ENCODE measurements around the gene PIF1.
"Not testable (repeated sequence)": the region's sequence is repeated elsewhere in the genome, so short reads cannot be mapped to it uniquely, and the experiment has no call there.

The PIF1 gene

GRCh38 chr15:64810497-64811326, 14.7 kb downstream of the PIF1 start:
- no peak for DNase-seq

GRCh38 chr15:64809649-64810496, 15.6 kb downstream of the PIF1 start:
- peak; percentile 79 for DNase-seq

- DNase-seq: no peak
Measured at GRCh38 chr15:64808785-64809453, 16.5 kb downstream of the PIF1 start.

GRCh38 chr15:64807751-64808222, 17.7 kb downstream of the PIF1 start:
- DNase-seq: no peak

- no peak for DNase-seq
Measured at GRCh38 chr15:64807051-64807749, 18.2 kb downstream of the PIF1 start.

- no peak for DNase-seq
Measured at GRCh38 chr15:64806509-64806908, 18.9 kb downstream of the PIF1 start.

GRCh38 chr15:64804619-64805018, 20.8 kb downstream of the PIF1 start:
- DNase-seq: no peak

GRCh38 chr15:64803526-64803925, 21.9 kb downstream of the PIF1 start:
- no peak for DNase-seq

GRCh38 chr15:64800476-64800875, 25.0 kb downstream of the PIF1 start:
- DNase-seq: no peak

GRCh38 chr15:64798905-64799304, 26.5 kb downstream of the PIF1 start:
- not testable (repeated sequence) for DNase-seq

GRCh38 chr15:64795921-64796320, 29.5 kb downstream of the PIF1 start:
- DNase-seq: not testable (repeated sequence)

GRCh38 chr15:64795299-64795698, 30.1 kb downstream of the PIF1 start:
- DNase-seq: not testable (repeated sequence)

- DNase-seq: no peak
Measured at GRCh38 chr15:64792282-64792681, 33.2 kb downstream of the PIF1 start.

- DNase-seq: no peak
Measured at GRCh38 chr15:64791401-64791800, 34.0 kb downstream of the PIF1 start.

- no peak for DNase-seq
Measured at GRCh38 chr15:64783796-64784195, 41.7 kb downstream of the PIF1 start.

GRCh38 chr15:64782751-64783150, 42.7 kb downstream of the PIF1 start:
- DNase-seq: no peak

GRCh38 chr15:64781299-64781698, 44.1 kb downstream of the PIF1 start:
- DNase-seq: no peak

- DNase-seq: no peak
Measured at GRCh38 chr15:64780600-64781156, 44.8 kb downstream of the PIF1 start.

GRCh38 chr15:64779630-64780029, 45.8 kb downstream of the PIF1 start:
- DNase-seq: no peak

GRCh38 chr15:64779024-64779423, 46.4 kb downstream of the PIF1 start:
- no peak for DNase-seq

- DNase-seq: peak; percentile 41
Measured at GRCh38 chr15:64776402-64776786, 49.1 kb downstream of the PIF1 start.
